H1 (cell line): ENCODE data around the gene IRF3.
"Not testable (repeated sequence)": the region's sequence is repeated elsewhere in the genome, so short reads cannot be mapped to it uniquely, and the experiment has no call there.

Experiments used
- CTCF ChIP-seq, 3 experiments: IDR thresholded peaks; 1 replicate in 2 of 3; 2 replicates in 1 of 3; pipeline versions ENCODE4 v1.5.1 to v1.6.1; 2011; ENCODE audit warnings: low read length in 3 of 3, mild to moderate bottlenecking in 3 of 3, inconsistent platforms in 2 of 3, low read depth in 1 of 3, moderate library complexity in 1 of 3; ENCODE audit not compliant: insufficient read depth in 1 of 3; ENCODE audit errors: control extremely low read depth in 1 of 3
- JUN ChIP-seq: IDR thresholded peaks from 2 replicates; pipeline ENCODE4 v1.6.1; 2011; ENCODE audit warnings: low read depth, mild to moderate bottlenecking, improper control_type of control experiment, low read length
- POLR2A ChIP-seq, 2 experiments: IDR thresholded peaks; 1 replicate in 1 of 2; 2 replicates in 1 of 2; pipeline ENCODE4 v1.6.1; 2011; ENCODE audit warnings: low read depth in 2 of 2, low read length in 2 of 2, mild to moderate bottlenecking in 2 of 2; ENCODE audit errors: control extremely low read depth in 1 of 2
- POLR2AphosphoS5 ChIP-seq: IDR thresholded peaks from 2 replicates; pipeline ENCODE4 v1.6.1; 2011; ENCODE audit warnings: low read depth, low read length
- ZNF274 ChIP-seq: IDR thresholded peaks from 2 replicates; pipeline ENCODE4 v1.7.0; 2012; ENCODE audit warnings: low read length, borderline replicate concordance; ENCODE audit errors: extremely low read depth

GRCh38 chr19:49633273-49633672 lies 32.4 kb downstream of the IRF3 start:
- TF ChIP-seq POLR2AphosphoS5; ZNF274; JUN; POLR2A (IDR thresholded peaks at IDR 0.05; ENCODE audit: control extremely low read depth in 1 of 2, low read depth in 2 of 2, low read length in 2 of 2); CTCF (IDR thresholded peaks at IDR 0.05; ENCODE audit: control extremely low read depth in 1 of 3, insufficient read depth in 1 of 3, low read depth in 1 of 3, low read length in 3 of 3): not testable (repeated sequence)
